Osteocyte (in vitro differentiated cells): ENCODE results near the gene RAET1L. TPM values are rescaled to one million over a fixed set of nuclear protein-coding genes. Genes with fewer than 3 reads are reported as not detected.

Source experiments
- DNase-seq: peaks from one replicate; pipeline ENCODE4 v3.0.0; 2021; ENCODE audit warnings: mixed read lengths; ENCODE audit not compliant: unreplicated experiment; ENCODE audit errors: extremely low spot score
- H3K27ac Mint-ChIP-seq: one replicate; pipeline ENCODE4 v1.8.0; 2021; ENCODE audit warnings: mild to moderate bottlenecking, mixed read lengths; ENCODE audit not compliant: unreplicated experiment
- H3K27me3 Mint-ChIP-seq: one replicate; pipeline ENCODE4 v1.8.0; 2021; ENCODE audit warnings: mixed read lengths; ENCODE audit not compliant: unreplicated experiment
- H3K36me3 Mint-ChIP-seq: one replicate; pipeline ENCODE4 v1.8.0; 2021; ENCODE audit warnings: mixed read lengths; ENCODE audit not compliant: unreplicated experiment
- H3K4me1 Mint-ChIP-seq: one replicate; pipeline ENCODE4 v1.8.0; 2021; ENCODE audit warnings: mixed read lengths; ENCODE audit not compliant: unreplicated experiment
- H3K4me3 Mint-ChIP-seq: one replicate; pipeline ENCODE4 v1.8.0; 2021; ENCODE audit warnings: mild to moderate bottlenecking, moderate library complexity, mixed read lengths; ENCODE audit not compliant: unreplicated experiment
- H3K9me3 Mint-ChIP-seq: one replicate; pipeline ENCODE4 v1.8.0; 2021; ENCODE audit warnings: mixed read lengths; ENCODE audit not compliant: unreplicated experiment
- CTCF ChIP-seq: fragments of 200-600 bp; sonication (generic); IDR thresholded peaks from 2 replicates; pipeline ENCODE4 v1.5.0; 2021; ENCODE audit warnings: antibody characterized with exemption, mild to moderate bottlenecking, moderate library complexity
- total RNA-seq: library from RNA; stranded (reverse); gene quantifications from 2 replicates; pipeline ENCODE4 v1.2.1, GENCODE V29; 2021

Gene RAET1L
- total RNA-seq, 1 donor from 2014 or later, result not detected

DNA sequence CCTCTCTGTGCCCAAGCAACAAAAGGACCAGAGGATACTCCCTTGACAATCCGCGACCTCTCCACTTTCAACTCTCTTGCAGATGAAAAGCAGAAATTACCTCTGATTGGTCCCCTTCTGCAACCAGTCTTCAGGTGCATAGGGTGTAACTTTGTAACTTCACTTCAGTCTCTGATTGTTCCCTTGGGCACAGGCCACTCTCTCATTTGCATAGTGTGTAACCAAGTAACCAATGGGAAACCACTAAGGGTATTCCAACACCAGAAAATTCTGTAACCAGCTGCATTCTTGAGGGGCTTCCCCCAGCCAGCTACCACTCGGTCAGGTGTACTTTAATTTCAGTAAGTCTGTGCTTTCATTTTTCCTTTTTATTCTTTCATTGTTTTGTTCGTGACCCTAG lies 4.4 kb upstream of the RAET1L start:
- no peak overlapping the region for H3K4me3 Mint-ChIP-seq
- H3K4me1 Mint-ChIP-seq, result no peaks in the 10 kb centered on the region
- peaks cover 74% of the 10 kb centered on the region for H3K27me3 Mint-ChIP-seq

DNA sequence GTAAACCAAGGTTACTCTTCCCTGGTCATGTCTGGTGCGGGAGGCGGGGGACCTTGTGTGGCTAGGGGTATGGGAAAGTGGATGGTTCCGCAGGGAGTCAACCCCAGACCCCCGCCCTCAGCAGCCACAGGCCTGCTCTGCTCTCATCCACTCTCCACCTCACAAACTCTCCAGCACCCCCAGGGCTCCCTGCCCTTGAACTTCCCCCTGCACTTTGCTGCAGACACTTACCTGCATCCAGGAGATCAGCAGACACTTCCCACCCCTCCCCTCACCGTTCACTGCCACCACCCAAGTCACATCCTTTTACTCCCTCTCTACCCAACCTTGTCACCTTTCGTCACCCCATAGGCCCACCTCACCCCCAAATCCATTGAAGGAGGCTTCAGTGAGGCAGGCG lies 3.9 kb upstream of the RAET1L start:
- Mint-ChIP-seq H3K27ac (no peak overlapping the region), H3K27me3 (peaks cover 70% of the 10 kb centered on the region), H3K4me3 (no peak overlapping the region), H3K9me3 (peaks cover 6% of the 10 kb centered on the region), H3K36me3 (no peaks in the 10 kb centered on the region), H3K4me1 (no peaks in the 10 kb centered on the region)
- TF ChIP-seq CTCF, result no peak
- no peak for DNase-seq

More for the DNA sequence above, 4.4 kb upstream of the RAET1L start:
- no peak for DNase-seq
- peaks cover 6% of the 10 kb centered on the region for H3K9me3 Mint-ChIP-seq
- TF ChIP-seq CTCF, result no peak
- H3K27ac Mint-ChIP-seq, result no peak overlapping the region
- H3K36me3 Mint-ChIP-seq, result no peaks in the 10 kb centered on the region

- H3K9me3 Mint-ChIP-seq, result peaks cover 2% of the 10 kb centered on the region
- H3K4me3 Mint-ChIP-seq, result no peak overlapping the region
- no peak for TF ChIP-seq CTCF
- no peak for DNase-seq
- no peaks in the 10 kb centered on the region for H3K36me3 Mint-ChIP-seq
- H3K27ac Mint-ChIP-seq, result no peak overlapping the region
- peaks cover 65% of the 10 kb centered on the region for H3K27me3 Mint-ChIP-seq
- H3K4me1 Mint-ChIP-seq, result no peaks in the 10 kb centered on the region
Measured at GRCh38 chr6:150028799-150029198, 3.5 kb upstream of the RAET1L start.

DNA sequence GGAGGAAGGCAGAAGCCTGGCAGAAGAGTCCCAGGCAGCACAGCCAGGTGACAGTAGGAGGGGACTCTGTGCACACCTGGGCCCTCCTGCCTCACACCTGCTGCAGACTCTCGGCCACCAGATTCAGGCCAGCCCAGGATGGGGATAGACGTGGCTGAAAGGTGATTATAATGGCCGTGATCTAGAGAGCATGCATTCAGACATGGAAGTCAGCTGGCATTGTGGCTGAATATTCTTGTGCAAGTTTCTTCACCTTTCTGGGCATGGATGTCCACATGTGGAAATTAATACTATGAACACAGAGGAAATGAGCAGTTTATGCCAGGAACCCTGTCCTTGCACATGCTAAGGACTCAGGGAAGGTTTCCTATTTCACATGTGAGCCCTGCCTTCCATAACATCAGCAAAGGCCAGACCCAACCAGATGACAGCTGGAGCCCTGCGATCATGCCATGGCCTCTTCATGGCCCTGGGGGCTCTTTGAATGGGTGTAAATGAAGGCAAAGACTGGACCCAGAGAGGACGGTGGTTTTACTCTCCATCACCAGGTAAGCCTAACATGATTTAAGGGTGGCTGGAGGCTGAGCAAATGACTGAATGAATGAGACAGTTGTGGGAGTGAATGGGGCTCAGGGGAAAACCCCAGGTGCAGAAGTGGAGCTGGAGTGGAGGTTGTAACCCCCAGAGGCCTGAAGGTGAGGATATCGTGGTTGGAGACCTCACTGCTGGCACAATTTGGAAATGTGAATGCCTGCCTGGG lies 2.7 kb upstream of the RAET1L start:
- Mint-ChIP-seq H3K27me3 (peaks cover 57% of the 10 kb centered on the region), H3K27ac (no peak overlapping the region), H3K36me3 (no peaks in the 10 kb centered on the region), H3K9me3 (no peaks in the 10 kb centered on the region), H3K4me1 (no peaks in the 10 kb centered on the region), H3K4me3 (no peak overlapping the region)
- TF ChIP-seq CTCF, result no peak
- DNase-seq, result no peak

DNA sequence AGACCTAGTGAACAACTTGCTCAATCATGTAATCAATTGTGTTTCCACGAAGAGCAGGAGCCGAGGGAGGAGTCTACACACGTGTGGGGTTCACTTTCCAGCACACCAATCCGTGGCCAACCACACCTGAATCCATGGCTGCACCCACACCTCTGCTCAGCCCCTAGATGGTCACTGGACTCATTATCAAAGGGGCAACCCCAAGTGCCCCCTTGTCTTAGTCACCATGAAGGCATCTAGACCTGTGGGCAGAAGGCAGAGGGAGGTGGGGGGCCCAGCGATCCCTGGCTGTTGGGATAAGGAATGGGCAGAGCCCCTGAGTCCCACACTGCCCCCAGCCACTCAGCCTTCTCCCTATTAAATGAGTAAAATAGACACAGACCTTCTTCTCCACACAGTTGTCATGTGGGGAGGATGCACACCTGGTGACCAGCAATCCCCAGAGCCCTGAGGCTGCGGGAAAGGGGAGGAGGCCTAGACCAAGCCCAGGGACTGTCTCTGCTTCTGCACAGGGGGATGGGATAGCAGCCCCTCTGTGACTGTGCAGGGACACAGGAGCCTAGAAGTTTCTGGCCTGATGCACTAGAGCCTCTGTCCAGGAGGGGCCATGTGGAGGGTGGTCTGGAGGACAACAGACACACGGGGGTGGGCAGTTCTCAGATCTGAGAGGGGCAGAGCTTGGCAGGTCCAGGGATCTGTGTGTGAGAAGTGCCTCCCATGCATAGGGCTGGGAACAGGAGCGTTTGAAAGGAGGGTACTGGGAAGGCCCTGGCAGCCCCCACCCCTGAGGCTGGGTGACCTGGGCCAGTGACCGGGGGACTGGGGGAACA lies 1.9 kb upstream of the RAET1L start:
- H3K27me3 Mint-ChIP-seq, result peaks cover 51% of the 10 kb centered on the region
- TF ChIP-seq CTCF, result no peak
- DNase-seq, result no peak
- H3K4me1 Mint-ChIP-seq, result no peaks in the 10 kb centered on the region
- no peaks in the 10 kb centered on the region for H3K36me3 Mint-ChIP-seq
- no peaks in the 10 kb centered on the region for H3K9me3 Mint-ChIP-seq
- no peak overlapping the region for H3K4me3 Mint-ChIP-seq
- no peak overlapping the region for H3K27ac Mint-ChIP-seq
